Ovary (tissue), 9 donors: ENCODE measurements around the gene PRPF38A. TPM values are rescaled to one million over a fixed set of nuclear protein-coding genes. Genes with fewer than 3 reads are reported as not detected.

Experiments
- polyA plus RNA-seq, 2 donors: library from polyadenylated mRNA; stranded (reverse); fragments of 200-250 nt in 1 of 2; fragments of 350-450 nt in 1 of 2; fragmentation: Illumina TruSeq in 1 of 2; extraction: RNeasy Lipid Tissue Mini Kit (QIAGEN cat#74804) in 1 of 2; gene quantifications; one replicate each; pipeline ENCODE4 v1.2.3, GENCODE V29; 2013 to 2014
- total RNA-seq, 7 donors: library from RNA; depleted of rRNA in 2 of 7; stranded (reverse); fragments of >200 nt in 2 of 7; fragmentation: NEBNext Ultra II Directional in 3 of 7; extraction: Animal tissue kit (Norgen Biotek cat#: 25700) in 3 of 7; gene quantifications; one replicate each; pipeline versions ENCODE4 v1.1.0 to v1.2.4, GENCODE V29; 2016 to 2023
- donor health status: DM: no; HTN: no; CAD: no; lungs with moderate emphysema.
- donor health status: DM: no; HTN: no; CAD: no.
- donor health status: Bipolar disorder and iron deficiency.
- donor health status: DM: yes; HTN: yes; CAD: no.
- donor health status: DM: no; HTN: no; CAD: no.
- donor health status: DM: yes; HTN: yes; CAD: no.

The PRPF38A gene
- total and polyA plus RNA-seq, 9 donors, result 17.7 to 66.0 (median 51.2) TPM

Other genes with a start within 250 kb of the PRPF38A start
- 10 to 100 TPM; 21.6 to 38.9 (median 27.1) TPM for gene CC2D1B, start 38.4 kb upstream of the PRPF38A start, total RNA-seq
- gene CC2D1B, start 38.4 kb upstream of the PRPF38A start, polyA plus RNA-seq, result 10 to 100 TPM; 15.5 to 21.1 TPM
- gene ORC1, start 179 bp upstream of the PRPF38A start, total RNA-seq, result under 1 TPM; 0.23 to 0.84 (median 0.37) TPM
- gene ORC1, start 179 bp upstream of the PRPF38A start, polyA plus RNA-seq, result under 1 TPM; 0.43 to 0.51 TPM
- 10 to 100 TPM; 60.7 to 90.5 (median 79.6) TPM for gene TUT4, start 148.5 kb downstream of the PRPF38A start, total RNA-seq
- 10 to 100 TPM; 35.6 to 41.1 TPM for gene TUT4, start 148.5 kb downstream of the PRPF38A start, polyA plus RNA-seq
- 10 to 100 TPM; 10.3 to 22.1 (median 13.1) TPM for gene GPX7, start 197.8 kb downstream of the PRPF38A start, total RNA-seq
- gene GPX7, start 197.8 kb downstream of the PRPF38A start, polyA plus RNA-seq, result 10 to 100 TPM; 23.1 to 23.7 TPM
- under 1 TPM in 4 of 7 donors, not detected in 3; 0.12 to 0.69 (median 0.34) TPM for gene SHISAL2A, start 228.6 kb downstream of the PRPF38A start, total RNA-seq
- gene SHISAL2A, start 228.6 kb downstream of the PRPF38A start, polyA plus RNA-seq, result not detected